CD4-positive, alpha-beta T cell treated with Interleukin-10 for 1 hour (primary cell): Measurements from ENCODE around the gene SLC12A7.
"Not testable (repeated sequence)": the region's sequence is repeated elsewhere in the genome, so short reads cannot be mapped to it uniquely, and the experiment has no call there.

Source experiments
- DNase-seq: peaks from one replicate; pipeline ENCODE4 v3.0.0-alpha.2; 2020

SLC12A7 gene

DNA sequence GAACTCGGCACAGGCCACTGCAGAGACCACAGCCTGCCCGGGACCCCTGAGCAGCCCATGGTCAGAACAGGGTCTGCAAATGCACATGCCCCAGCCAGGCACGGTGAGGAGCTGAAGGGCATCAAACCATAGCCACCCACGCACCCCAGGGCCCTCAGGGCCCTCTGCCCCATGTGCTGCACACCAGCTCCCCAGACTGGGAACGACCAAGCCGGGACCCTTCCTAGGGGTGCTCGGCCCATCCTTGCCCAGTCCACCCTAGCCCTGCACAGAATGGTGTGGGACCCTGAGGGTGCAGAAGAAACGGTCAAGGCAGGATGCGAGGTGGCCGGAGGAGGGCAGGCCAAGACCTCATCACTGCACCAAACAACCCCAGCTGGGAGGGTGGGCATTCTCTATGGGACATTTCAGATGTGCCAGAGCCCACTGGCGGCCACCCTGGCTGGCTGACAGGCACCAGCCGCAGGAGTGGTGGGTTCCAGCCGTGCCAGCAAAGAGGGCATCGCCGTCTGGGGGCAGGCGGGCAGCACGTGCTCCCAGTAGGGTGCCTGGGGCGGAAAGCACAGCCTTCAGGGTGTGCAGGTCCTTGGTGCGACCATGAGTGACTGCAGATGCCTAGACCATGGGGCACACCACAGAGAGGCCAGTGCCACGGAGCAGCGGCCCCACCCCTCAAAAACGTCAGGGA lies 16.4 kb downstream of the SLC12A7 start:
- no peak for DNase-seq

DNA sequence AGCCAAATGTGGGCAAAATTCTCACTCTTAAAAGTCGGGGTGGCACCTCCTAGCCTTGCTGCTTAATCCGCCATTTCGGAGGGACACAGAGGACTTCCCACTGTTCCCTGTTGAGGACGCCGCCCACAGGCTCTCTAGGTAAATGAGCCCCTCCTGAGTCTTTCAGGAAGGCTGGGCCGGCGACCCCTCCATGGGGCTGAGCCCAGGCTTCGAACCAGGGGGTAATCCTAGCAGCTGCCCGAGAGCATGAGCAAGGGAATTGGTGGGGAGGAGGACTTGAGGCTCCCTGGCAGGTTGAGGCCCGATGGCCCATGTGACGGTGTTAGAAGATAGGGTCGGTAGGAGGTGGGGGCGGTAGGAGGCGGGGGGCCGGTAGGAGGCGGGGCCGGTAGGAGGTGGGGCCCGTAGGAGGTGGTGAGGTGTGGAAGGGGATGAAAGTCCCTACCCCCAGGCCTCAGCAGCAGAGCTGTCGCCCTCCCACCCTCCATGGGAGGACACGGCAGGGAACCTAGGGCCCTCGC lies 17.1 kb downstream of the SLC12A7 start:
- DNase-seq = no peak

DNA sequence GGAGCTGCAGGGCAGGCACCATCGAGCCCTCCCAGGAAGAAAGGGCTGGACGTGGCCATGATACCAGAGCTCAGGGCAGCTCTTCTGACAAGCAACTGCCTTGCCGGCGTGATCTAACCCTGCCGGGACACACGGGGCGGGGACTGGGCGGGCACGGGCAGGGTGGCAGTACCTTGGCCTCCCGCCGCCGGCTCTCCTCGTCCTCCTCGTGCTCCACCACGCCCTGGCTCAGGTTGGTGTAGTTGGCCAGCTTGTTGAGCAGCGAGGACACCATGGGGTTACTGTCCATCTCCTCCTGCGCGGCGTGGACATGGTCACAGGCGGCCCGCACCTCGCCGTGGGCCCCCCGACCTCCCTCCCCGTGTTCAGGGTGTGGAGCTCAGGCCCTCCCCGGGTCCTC lies 18.5 kb downstream of the SLC12A7 start:
- no peak for DNase-seq

DNA sequence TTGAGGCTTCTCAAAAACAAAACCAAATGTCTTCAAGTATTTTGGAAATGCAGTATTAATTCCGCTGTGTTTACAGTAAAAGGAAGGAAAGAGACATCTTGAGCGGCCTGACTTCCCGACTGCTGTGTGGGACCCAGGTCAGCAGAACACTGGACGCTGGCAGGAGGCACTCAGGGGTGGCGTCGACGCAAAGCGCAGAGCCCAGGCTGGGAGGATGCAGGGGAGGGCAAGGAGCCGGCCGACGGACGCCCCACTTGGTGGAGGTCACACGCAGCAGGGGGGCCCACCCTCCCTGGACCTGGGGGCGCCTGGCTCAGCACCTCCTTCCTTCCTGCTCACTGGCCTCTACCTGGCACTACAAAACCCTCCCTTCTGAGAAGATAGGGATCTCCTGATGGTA lies 19.7 kb downstream of the SLC12A7 start:
- DNase-seq = no peak

DNA sequence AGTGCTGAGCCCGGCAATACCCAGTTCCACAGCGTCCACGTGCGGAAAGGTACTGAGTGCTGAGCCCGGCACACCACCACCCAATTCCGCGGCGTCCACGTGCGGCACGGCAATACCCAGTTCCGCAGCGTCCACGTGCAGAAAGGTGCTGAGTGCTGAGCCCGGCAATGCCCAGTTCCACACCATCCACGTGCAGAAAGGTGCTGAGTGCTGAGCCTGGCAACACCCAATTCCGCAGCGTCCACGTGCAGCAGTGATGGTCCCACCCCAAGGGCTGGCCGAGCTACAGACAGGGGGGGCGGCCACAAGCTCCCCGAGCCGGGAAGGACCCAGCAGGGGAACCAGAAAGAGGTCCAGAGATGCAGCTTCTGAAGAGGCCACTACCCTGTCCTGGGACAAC lies 20.2 kb downstream of the SLC12A7 start:
- DNase-seq = no peak

DNA sequence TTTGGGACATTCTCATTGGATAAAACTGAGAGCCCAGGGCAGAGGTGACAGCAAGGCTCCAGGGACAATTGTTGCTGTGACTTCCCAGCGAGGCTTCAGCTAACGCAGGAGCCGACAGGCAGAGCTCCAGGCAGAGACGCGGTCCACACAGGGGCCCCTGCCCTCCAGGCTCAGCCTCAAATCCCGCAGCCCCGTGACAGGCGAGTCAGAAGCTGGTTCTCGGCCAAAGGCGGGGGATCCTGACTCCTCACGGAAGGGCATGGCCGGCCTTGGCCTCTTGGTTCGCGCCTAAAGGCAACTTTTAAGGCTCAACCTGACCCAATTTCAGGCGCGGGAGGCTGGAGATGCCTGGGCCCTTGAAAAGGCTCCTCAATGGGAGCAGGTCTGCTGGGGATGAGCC lies 21.3 kb downstream of the SLC12A7 start:
- no peak for DNase-seq

DNA sequence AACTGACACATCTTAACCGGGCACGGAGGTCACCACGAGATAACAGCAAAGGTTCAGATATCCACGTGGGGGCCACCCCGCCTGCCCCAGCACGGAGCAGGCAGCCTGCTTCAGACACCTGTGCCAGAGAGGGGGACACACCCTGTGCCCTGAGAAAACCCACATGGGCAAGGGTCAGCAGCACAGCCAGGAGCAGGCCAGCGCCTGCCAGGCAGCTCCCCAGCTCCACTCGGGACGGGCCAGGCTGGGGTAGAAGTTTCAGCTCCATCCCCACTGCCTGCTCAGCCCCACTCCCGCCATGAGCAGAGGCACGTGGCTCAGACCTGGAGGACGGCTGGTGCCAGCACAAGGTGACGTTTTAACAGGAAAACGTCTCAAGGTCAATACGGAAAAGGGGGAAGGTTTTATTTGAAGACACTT lies 22.2 kb downstream of the SLC12A7 start:
- no peak for DNase-seq

DNA sequence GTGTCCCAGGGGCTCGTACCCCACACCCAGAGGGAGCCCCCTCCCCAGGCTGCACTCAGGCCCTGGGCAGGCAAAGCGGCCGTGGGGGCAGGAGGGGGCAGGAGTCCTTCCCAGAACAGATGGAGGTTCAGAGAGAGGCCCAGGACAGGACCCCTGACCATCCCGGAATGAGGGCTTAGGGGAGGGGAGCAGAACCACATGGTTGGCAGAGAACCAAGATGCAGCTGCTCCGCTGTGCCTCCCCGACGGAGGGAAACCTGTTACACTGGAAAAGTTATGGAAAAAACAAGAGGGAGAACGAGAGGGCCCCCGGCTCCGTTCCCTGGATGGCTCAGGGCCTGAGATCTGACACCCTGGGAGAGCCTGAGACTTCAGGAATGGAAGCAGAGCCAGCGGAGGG lies 22.7 kb downstream of the SLC12A7 start:
- DNase-seq = no peak

DNA sequence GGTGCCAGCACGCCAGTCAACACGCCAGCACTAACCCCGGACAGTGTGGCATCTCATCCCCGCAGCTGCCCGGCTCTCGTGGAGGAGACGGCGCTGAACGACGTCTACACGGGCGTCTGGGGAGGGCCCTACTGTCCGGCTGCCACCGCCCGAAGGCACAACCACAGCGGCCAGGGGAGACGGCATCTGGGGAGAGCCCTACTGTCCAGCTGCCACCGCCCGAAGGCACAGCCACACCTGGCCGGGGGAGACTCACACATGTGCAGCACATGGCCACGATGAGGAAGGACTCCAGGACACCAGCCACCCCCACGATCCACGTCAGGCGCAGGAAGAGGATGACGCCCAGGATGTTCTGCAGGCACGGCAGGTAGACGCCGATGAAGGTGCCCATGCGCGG lies 23.1 kb downstream of the SLC12A7 start:
- no peak for DNase-seq

DNA sequence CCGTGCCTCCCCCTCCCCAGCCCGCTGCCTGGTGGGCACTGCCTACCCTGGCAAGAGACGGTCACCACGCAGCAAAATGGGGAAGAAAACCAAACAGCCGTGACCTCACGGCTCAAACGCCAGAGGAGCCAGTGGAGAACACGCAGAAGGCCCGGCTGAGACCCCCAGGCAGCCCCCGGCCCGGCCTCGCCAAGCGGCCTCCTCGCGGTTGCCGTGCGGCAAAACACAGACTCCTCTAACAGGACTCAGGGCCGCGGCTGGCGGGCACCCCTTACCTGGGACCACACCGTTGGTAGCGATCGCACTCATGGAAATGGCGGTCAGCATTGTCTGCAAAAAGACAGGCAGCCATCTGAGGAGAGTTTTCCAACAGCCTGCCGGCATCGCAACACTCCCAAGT lies 23.8 kb downstream of the SLC12A7 start:
- no peak for DNase-seq

DNA sequence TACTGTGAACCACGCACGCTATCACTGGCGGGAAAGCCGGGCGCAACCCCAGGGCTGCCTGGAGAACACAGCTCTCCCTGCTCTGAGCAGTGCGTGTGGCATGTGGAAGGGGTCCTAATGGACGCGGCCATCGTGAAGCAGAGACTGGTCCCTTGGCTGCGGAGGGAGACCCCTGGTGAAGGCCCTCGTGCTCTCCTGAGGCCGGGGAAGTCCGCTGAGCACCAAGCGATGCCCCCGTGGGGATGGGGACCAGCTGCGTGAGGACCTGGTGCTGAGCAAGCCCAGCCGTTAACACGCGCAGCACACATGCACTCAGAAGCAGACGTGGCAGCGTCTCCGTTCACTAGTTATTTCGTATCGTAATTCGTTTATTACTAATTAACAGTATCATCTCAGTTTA lies 24.4 kb downstream of the SLC12A7 start:
- DNase-seq = no peak

DNA sequence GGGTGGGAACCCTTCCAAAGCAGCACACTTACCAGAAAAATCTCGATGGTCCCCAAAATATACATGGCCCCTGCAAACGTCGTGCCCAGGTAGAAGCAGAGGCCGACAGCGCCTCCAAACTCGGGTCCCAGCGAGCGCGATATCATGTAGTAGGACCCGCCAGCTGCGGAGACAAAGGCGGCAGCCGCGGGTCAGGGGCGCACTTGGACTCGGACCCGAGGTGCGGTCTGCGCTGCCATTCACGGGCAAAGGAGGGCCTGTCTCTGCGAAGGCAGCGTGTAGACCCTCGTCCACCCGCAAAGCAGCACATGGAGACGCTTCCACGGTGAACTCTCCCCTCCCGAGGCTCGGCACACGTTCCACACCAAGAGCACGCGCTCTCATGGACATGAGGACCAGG lies 25.0 kb downstream of the SLC12A7 start:
- DNase-seq = no peak

DNA sequence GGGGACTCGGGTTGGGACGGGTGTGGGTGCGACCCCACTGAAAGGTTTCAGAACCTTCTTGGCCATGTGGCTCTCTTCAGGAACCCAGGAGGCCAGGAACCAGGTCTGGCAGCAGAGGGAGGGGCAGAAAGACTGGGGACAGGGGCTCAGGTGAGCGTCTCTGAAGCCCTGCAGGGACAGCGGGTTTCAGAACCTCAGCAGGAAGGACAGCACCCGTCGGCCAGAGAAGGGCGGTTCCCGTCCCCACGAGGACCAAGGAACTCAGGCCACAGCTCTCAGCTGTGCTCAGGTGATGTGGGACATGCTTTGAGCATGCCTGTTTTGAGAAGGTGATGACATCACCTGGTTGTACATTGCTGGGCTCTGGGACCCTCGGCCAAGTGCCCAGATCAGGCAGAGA lies 25.7 kb downstream of the SLC12A7 start:
- no peak for DNase-seq

DNA sequence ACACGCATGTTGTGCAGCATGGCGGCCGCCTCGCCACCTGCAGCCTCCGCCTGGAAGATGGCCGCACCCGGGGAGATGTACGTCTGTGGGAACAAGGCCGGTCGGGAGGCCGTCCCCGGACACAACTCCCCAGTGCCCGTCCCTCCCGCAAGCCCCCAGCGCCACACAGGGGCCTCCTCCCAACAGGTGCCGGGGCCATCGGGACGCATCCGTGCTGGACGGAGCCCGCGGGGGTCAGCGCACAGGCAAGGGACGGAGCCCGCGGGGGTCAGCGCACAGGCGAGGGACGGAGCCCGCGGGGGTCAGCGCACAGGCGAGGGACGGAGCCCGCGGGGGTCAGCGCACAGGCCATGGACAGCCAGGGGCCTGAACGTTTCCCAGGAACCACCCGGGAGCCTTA lies 26.5 kb downstream of the SLC12A7 start:
- no peak for DNase-seq

DNA sequence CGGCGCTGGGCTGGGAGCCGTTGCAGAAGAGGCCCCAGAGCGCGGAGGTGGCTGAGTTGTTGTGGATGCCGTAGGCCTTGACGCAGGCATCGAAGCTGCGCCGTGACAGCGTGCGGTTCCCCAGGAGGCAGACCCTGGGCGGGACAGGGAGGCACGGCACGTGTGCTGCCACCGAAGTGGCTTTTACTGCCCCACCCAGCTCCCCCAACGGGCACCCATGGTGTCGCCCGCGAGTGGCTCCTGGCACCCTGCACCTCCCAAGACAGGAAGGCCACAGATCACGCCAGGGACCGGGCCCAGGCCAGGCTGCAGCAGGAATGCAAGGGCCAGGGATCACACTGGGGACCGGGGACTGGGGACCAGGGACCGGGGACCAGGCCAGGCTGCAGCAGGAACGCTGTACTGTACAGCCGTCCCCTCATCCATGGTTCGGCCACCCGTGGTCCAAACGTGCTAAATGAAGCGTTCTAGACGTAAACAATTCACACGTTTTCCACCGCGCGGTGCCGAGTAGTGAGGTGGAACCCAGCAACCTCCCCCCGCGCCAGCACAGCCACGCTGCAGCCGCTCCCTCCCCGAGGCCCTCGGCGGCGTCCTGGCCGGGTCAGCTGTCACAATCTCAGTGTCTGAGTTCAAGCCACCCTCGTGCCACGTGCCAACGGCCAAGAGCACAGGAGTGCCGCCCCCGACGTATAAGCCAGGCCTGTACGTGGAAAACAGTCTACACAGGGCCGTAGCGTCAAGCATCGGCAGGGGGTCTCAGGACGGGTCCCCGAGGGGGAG lies 27.8 kb downstream of the SLC12A7 start:
- no peak for DNase-seq

DNA sequence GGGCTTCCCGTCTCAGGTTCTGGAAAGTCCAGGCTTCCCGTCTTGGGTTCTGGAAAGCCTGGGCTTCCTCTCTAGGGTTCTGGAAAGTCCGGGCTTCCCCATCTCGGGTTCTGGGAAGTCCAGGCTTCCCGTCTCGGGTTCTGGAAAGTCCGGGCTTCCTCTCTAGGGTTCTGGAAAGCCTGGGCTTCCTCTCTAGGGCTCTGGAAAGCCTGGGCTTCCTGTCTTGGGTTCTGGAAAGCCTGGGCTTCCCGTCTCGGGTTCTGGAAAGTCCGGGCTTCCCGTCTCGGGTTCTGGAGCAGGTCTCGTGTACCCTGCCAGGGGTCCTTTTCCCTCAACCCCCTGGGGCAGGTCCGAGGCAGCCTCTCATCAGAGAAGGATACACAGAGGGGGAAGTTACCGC lies 28.8 kb downstream of the SLC12A7 start:
- not testable (repeated sequence) for DNase-seq

DNA sequence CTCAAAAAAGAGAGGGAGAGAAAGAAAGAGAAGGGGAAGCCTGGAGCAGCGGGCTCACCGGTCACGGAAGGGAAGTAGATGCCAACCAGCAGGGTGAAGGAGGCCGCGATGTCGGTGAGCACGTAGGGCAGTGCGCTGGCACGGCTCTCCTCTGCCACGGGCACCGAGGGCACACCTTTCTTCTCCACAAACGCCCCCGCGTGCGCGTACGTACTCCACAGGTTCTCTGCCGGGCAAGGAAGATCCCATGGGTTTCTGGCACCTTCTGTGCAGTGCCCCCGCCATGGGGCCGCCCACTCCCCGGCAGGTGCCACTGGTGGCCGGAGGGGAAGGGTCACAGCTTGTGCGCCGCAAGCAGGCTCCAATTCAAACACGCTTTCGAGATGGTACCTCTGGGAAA lies 30.3 kb downstream of the SLC12A7 start:
- no peak for DNase-seq

DNA sequence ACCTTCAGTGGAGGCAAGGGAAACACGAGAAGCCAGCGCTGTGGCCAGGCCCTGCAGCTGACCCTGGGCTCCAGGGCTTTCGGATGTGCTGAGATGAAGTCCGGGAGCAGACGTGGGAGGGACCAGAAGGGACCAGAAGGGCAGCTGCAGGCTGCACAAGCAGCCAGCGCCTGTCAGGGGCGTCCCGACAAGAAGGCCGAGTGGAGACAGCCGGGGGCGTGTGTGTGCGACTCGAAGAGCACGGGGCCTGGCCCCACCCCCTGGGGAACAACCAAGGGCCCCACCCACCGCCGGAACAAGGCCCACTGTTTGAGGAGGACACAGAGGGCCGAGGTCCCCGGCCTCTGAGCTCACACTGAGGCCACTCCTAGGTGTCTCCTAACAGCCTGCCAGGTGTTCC lies 31.4 kb downstream of the SLC12A7 start:
- DNase-seq = no peak

DNA sequence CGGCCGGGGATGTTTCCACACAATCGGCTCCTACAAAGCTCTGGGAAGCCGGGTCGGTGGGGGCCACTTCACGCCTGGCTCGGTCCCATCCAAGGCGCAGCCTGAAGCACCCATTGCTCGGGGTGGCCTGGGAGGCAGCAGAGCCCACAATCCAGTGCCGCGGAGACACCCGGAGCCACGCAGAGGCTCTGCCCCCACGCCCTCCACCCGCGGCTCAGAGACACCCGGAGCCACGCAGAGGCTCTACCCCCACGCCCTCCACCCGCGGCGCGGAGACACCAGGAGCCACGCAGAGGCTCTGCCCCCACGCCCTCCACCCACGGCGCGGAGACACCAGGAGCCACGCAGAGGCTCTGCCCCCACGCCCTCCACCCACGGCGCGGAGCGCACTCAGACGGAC lies 31.9 kb downstream of the SLC12A7 start:
- DNase-seq = no peak

DNA sequence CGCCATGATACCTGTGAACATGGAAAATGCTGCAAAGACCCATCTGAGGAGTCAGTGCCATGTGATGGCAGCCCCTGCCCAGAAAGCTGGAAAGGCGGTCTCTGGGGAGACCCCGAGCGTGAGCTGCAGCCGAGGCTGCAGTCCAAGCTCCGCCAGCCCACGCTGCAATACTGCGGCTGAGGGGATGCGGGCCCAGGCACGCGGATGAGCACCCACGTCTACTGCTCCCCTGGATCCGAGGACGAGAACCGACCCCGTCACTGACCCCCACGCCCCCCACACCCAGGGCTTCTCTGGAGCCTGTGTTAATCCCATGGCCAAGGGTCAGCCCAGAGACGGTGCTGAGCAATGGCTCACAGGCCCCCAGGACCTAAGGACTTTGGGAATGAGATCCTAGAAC lies 32.4 kb downstream of the SLC12A7 start:
- DNase-seq = no peak

DNA sequence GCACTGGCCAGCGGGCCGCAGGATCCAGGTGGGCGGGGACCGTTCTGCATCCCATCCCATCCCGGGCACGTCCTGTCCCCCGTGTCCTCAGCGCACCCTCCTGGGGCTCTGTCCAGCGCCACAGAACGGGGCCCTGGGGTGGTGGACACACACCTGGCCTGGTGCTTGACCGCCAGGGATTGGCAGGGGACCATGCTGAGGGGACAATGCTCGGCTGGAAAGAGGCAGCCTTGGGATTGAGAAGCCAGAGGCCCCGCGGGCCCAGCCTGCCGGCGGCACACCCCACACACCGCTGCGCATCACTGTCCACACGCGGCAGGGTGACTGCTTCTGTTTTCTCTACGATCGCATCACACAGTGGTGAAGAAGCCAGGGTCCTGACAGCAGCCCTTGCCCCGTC lies 33.0 kb downstream of the SLC12A7 start:
- no peak for DNase-seq

DNA sequence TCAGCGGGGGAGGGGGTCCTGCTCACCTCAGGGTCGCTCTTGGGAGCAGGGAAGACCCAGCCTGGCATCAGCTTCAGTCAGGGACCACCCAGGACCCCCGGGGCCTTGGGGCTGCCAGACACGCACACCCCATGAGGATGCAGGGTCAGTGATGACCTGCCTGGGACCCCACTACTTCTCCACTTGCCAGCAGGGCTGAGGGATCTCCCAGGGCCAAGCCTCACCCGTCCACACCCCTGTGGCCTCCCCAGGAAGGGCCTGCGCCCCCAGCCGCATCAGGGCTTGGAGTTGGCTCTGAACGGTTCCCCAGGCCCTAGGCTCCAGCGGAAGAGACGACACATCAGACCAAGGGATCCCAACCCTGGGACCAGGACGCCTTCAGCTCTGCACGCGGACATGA lies 33.7 kb downstream of the SLC12A7 start:
- no peak for DNase-seq

DNA sequence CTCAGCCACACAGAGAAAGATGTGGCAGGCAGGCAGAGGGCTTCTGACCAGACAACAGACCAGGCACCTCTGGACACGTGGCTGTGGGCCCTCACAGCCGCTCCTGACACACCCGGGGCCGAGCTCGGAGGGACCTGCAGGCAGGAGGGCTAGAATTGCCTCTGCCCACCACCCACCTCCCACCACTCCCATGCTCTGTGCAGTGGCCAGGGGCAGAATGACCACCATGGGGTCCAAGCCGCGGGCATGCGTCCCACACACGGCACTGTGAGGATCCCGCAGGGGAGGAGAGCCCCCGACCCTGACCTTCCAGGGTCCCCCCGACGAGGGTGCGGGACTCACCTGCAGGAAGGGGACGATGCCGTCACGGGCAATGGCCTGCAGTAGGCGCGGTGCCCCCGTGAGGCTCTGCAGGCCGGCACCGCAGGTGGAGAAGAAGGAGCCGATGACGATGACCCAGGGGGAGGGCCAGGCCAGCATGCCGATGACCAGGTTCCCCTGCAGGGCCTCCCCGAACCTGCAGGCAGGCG lies 34.3 kb downstream of the SLC12A7 start:
- no peak for DNase-seq

DNA sequence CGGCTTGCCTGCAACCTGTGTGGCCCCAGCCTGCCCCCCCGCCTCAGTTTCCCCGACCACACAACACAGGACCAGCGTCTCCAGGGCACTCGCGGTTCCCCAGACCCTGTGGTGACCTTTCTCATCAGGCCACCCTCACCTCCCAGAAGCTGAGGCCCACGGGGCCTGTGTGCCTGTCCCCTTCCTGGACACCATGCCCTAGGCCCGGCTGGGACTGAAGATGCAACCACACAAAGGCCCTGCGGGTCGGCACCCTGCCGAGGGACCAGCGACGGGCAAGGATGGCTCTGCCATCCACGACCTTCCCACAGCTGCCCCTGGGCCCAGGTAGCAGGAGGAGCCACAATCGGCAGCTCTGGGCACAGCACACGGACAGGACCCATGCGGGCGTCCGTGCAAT lies 34.8 kb downstream of the SLC12A7 start:
- no peak for DNase-seq
